Tibial artery (tissue), 4 donors: Measurements from ENCODE around the gene PISD.

Experiments used
- DNase-seq, 2 donors: peaks; one replicate each; pipeline ENCODE4 v3.0.0-alpha.2; 2019
- H3K27ac ChIP-seq, 2 donors: fragments of 200-600 bp; sonication (generic) in 1 of 2; 1 replicate in 1 of 2; 2 replicates in 1 of 2; pipeline ENCODE4 v1.5.1; 2018 to 2019; ENCODE audit warnings: mild to moderate bottlenecking in 1 of 2
- H3K27me3 ChIP-seq, 2 donors: fragments of 200-600 bp; sonication (generic) in 1 of 2; one replicate each; pipeline versions ENCODE4 v1.5.1 to v1.6.0; 2016 to 2019
- H3K36me3 ChIP-seq, 3 donors: fragments of 200-600 bp; sonication (generic) in 2 of 3; one replicate each; pipeline ENCODE4 v1.5.1; 2016 to 2019; ENCODE audit warnings: mild to moderate bottlenecking in 2 of 3
- H3K4me1 ChIP-seq, 4 donors: fragments of 200-600 bp; sonication (generic) in 2 of 4; 1 replicate in 3 of 4; 2 replicates in 1 of 4; pipeline ENCODE4 v1.5.1; 2016 to 2019
- H3K4me3 ChIP-seq, 2 donors: fragments of 200-600 bp; sonication (generic) in 1 of 2; 1 replicate in 1 of 2; 2 replicates in 1 of 2; pipeline ENCODE4 v1.5.1; 2018 to 2019; ENCODE audit warnings: mild to moderate bottlenecking in 2 of 2
- H3K9me3 ChIP-seq, 3 donors: fragments of 200-600 bp; sonication (generic) in 1 of 3; one replicate each; pipeline ENCODE4 v1.5.1; 2016 to 2019
- intact Hi-C: fragments of 100-400 bp; cut with DNase I; formaldehyde crosslinking; loops from one replicate; pipeline ENCODE4 v1.15.0; 2023; ENCODE audit warnings: low total_unique reads
- TF ChIP-seq, protein P1 (sequence below), 2 experiments: fragments of 200-600 bp in 1 of 2; fragments of 450-650 bp in 1 of 2; IDR thresholded peaks; one replicate each; pipeline ENCODE4 v1.5.1; 2017 to 2019; ENCODE audit warnings: antibody characterized with exemption in 2 of 2, mild to moderate bottlenecking in 1 of 2, moderate library complexity in 1 of 2

Gene PISD

DNA sequence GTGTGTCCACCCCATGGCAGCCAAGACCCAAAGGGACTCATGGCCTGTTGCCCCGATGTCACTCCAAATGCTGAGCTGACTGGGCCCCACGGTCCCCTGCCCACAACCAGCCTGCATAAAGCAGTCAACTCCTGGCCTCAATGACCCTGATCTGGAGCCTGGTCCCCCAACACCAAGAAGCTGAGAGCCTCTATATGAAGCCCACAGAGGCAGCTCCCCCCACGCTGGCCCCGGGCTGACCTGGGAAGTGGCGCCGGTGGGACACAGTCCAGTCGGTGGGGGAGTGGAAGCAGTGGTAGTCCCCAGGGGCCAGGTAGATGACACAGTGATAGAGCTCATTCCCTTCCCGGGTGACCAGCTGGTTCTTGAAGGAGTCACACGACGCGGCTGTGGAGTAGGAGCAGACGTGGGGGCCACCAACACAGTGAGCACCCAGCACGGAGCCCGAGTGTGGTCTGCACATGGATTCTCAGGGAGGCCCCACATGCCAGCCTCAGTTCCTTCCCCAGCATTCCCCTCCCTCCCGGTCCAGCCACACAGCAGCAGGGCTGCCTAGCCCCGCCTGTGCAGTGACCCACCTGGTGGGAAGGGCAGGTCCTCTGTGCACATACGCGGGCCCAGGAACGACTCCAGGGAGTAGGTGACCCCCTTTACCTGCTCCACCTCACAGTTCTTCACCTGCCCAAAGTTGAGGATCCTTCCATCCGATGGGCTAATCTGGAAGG lies 41.1 kb downstream of the PISD start:
- Histone ChIP-seq H3K36me3 (peaks cover 26 to 79% (median 46%) of the 10 kb centered on the region in 3 donors), H3K27ac (no peak overlapping the region), H3K27me3 (no peaks in the 10 kb centered on the region), H3K4me1 (peaks cover 0 to 12% (median 8%) of the 10 kb centered on the region in 4 donors), H3K9me3 (no peaks in the 10 kb centered on the region), H3K4me3 (no peak overlapping the region)
- TF ChIP-seq, protein P1, sequence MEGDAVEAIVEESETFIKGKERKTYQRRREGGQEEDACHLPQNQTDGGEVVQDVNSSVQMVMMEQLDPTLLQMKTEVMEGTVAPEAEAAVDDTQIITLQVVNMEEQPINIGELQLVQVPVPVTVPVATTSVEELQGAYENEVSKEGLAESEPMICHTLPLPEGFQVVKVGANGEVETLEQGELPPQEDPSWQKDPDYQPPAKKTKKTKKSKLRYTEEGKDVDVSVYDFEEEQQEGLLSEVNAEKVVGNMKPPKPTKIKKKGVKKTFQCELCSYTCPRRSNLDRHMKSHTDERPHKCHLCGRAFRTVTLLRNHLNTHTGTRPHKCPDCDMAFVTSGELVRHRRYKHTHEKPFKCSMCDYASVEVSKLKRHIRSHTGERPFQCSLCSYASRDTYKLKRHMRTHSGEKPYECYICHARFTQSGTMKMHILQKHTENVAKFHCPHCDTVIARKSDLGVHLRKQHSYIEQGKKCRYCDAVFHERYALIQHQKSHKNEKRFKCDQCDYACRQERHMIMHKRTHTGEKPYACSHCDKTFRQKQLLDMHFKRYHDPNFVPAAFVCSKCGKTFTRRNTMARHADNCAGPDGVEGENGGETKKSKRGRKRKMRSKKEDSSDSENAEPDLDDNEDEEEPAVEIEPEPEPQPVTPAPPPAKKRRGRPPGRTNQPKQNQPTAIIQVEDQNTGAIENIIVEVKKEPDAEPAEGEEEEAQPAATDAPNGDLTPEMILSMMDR (IDR thresholded peaks at IDR 0.05): no peak
- intact Hi-C loops: no loop called here
- no peak for DNase-seq

DNA sequence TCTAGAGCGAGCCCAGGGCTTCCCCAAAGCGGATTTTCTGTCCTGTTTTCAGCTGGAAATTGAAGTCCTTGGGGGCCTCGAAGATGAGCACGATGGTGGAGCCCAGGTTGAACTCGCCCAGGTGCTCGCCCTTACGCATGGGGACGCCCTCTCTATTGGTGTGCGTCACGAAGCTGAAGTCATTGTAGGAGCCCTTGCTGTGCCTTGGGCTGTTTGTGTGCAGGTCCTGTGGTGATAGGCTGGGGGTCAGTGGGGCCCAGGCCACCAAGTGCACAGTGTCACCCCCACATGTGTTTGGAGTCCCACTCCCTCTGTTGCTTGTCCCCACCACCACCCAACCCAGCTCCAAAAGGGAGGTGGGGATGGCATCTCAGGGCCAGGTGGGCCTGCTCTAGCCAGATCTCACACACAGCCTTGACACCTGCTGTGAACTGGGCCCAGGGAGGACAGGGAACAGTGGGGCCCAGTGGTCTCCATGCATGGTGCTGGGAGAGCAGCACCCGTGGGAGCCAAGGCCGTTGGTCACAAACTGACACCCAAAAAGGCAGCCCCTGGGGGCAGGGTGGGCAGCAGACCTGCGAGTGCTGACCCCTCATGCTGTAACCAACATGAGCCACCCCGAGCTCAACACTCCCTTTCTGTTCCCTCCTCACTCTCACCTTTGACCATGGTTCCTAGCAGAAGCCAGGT lies 42.3 kb downstream of the PISD start:
- DNase-seq: no peak
- Histone ChIP-seq H3K36me3 (peaks cover 26 to 75% (median 46%) of the 10 kb centered on the region in 3 donors), H3K4me3 (no peak overlapping the region), H3K27ac (no peak overlapping the region), H3K9me3 (no peaks in the 10 kb centered on the region), H3K4me1 (peaks cover 0 to 6% (median 0%) of the 10 kb centered on the region in 4 donors), H3K27me3 (no peaks in the 10 kb centered on the region)
- intact Hi-C loops: no loop called here
- TF ChIP-seq, protein P1 (IDR thresholded peaks at IDR 0.05): no peak

DNA sequence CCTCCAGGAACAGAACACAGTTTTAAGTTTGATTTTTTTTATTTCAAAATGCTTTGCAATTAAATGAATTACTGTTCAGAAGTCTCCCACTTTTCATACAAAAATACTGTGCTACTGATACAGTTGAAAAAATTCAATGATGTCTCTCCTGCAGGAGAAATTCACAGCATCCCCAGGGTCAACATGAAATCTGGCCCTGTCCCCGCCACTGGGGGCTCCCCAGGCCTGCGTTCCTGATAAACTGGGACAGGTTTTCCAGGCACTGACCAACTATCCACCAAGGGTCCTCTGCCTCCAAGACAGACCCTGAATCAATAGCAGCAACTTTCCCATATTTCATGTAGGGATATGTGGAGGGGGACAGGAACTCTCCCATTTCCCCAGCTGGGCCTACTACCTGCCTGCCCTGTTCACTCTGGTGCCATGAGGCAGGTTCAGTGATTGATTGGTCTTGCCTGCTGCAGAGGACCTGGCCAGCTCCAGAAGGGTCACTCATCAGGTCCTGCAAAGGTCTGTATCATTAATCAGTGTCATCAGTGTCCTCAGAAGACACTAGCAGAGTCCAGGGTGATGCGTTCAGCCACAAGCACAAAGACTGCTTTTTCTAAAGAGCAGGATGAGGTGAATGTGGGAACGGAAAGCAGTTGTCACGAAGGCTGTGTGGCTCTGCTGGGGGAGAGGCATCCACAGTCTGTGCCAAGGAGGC lies 43.4 kb downstream of the PISD start:
- TF ChIP-seq, protein P1 (IDR thresholded peaks at IDR 0.05): no peak
- no peak for DNase-seq
- peaks cover 26 to 80% (median 46%) of the 10 kb centered on the region in 3 donors for H3K36me3 ChIP-seq

DNA sequence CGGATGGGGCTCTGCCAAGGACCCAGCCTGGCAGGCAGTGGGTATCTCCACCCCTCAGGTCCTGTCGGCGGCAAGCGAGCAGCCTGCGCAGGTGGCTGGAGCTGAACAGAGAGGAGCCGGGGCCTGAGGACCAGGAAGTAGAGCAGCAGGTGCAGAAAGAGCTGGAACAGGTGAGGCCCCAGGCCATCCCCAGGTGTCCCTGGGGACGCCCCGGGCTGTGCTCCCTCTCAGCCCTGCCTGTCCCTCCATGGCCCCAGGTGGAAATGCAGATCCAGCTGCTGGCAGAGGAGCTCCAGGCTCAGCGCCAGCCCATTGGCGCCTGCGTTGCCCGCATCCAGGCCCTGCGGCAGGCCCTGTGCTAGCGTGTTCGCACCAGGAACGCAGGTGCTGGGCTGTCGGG lies 44.0 kb downstream of the PISD start:
- H3K9me3 ChIP-seq: no peaks in the 10 kb centered on the region
- peaks cover 26 to 80% (median 46%) of the 10 kb centered on the region in 3 donors for H3K36me3 ChIP-seq

More for the DNA sequence above, 43.4 kb downstream of the PISD start:
- peaks cover 0 to 7% (median 0%) of the 10 kb centered on the region in 4 donors for H3K4me1 ChIP-seq
- no peaks in the 10 kb centered on the region for H3K27me3 ChIP-seq
- H3K4me3 ChIP-seq: no peak overlapping the region
- H3K9me3 ChIP-seq: no peaks in the 10 kb centered on the region
- intact Hi-C loops: no loop called here
- H3K27ac ChIP-seq: no peak overlapping the region

DNA sequence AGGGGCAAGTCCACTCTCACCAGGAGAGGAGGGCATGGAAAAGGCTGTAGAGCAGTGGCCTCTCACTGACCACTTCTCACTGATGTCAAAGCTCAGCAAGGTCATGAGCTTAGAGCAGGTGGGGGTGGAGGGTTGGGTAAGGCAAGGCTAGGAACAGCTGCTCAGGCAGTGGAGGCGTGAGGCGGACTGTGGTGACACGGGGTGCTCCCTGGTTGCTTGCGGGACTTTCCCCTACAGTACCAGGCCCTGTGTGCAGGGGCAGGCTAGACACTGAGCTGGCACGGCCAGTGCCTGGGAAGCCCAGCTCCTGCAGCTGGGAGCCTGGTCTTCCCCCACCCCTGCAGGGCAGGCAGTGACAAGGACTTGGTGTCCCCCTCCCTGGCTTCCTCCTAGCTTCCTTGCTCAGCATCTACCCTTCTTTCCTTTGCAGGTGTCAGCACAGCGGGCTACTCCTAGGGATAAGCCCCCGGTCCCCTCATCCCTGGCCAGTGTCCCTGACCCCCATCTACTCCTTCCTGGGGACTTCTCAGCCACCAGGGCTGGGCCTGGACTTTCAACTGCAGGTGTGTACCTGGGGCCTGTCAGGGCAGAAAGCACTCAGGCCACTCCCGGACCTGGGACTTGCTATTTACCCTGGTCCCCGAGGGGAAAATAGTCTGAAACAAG lies 45.6 kb downstream of the PISD start:
- Histone ChIP-seq H3K9me3 (no peaks in the 10 kb centered on the region), H3K36me3 (peaks cover 26 to 74% (median 44%) of the 10 kb centered on the region in 3 donors), H3K4me1 (peaks cover 0 to 5% (median 0%) of the 10 kb centered on the region in 4 donors), H3K27me3 (no peaks in the 10 kb centered on the region), H3K4me3 (no peak overlapping the region), H3K27ac (no peak overlapping the region)
- intact Hi-C loops: no loop called here
- TF ChIP-seq, protein P1 (IDR thresholded peaks at IDR 0.05): no peak
- DNase-seq: no peak

More for the DNA sequence above, 44.0 kb downstream of the PISD start:
- H3K27ac ChIP-seq: no peak overlapping the region
- H3K4me1 ChIP-seq: peaks cover 0 to 5% (median 0%) of the 10 kb centered on the region in 4 donors
- H3K4me3 ChIP-seq: no peak overlapping the region
- intact Hi-C loops: no loop called here
- no peak for DNase-seq
- TF ChIP-seq, protein P1 (IDR thresholded peaks at IDR 0.05): no peak
- no peaks in the 10 kb centered on the region for H3K27me3 ChIP-seq
